SK-N-SH (cell line): Measurements from ENCODE around the gene AQP5. TPM values are rescaled to one million over a fixed set of nuclear protein-coding genes. Genes with fewer than 3 reads are reported as not detected.

Source experiments
- CTCF ChIA-PET: fragments of 300-600, 350-600 bp; formaldehyde crosslinking; extraction: SDS; loops from one replicate; lab custom pipeline; 2021; lab: Yijun Ruan, JAX
- POLR2A ChIA-PET: fragments of 350-600 bp; sonication (Branson Sonifier 250); formaldehyde crosslinking; extraction: SDS; loops from one replicate; lab custom pipeline; 2020; ENCODE audit warnings: antibody characterized with exemption, inconsistent platforms; lab: Yijun Ruan, JAX
- DNase-seq: peaks from one replicate; pipeline ENCODE4 v3.0.0; 2012
- H2AFZ ChIP-seq: fragments of 200-600 bp; sonication (generic); 2 replicates; pipeline ENCODE4 v1.8.1; 2016; ENCODE audit warnings: antibody characterized with exemption, mild to moderate bottlenecking, low read depth
- H3F3A ChIP-seq: fragments of 200-600 bp; sonication (generic); replicated peaks from 2 replicates; pipeline ENCODE3; 2016; ENCODE audit warnings: antibody characterized with exemption, mild to moderate bottlenecking; ENCODE audit not compliant: insufficient read depth
- H3K27ac ChIP-seq, 2 experiments: fragments of 200-500 bp in 1 of 2; fragments of 200-600 bp in 1 of 2; sonication (Bioruptor generic) in 1 of 2; sonication (generic), shearing (Covaris generic) in 1 of 2; 2 replicates each; pipeline versions ENCODE4 v1.5.1 to v1.6.1; 2014 to 2016; ENCODE audit warnings: low read depth in 2 of 2, inconsistent platforms in 1 of 2, low read length in 1 of 2, mild to moderate bottlenecking in 1 of 2, mixed read lengths in 1 of 2
- H3K27me3 ChIP-seq: fragments of 200-600 bp; sonication (generic), shearing (Covaris generic); 2 replicates; pipeline ENCODE4 v1.6.1; 2016; ENCODE audit warnings: mixed run types; ENCODE audit not compliant: insufficient read depth
- H3K36me3 ChIP-seq, 2 experiments: fragments of 200-500 bp in 1 of 2; fragments of 200-600 bp in 1 of 2; sonication (Bioruptor generic) in 1 of 2; sonication (generic) in 1 of 2; replicated peaks in 1 of 2; 2 replicates each; pipeline versions ENCODE3 to v1.5.1; 2014 to 2016; ENCODE audit warnings: low read length in 1 of 2, mild to moderate bottlenecking in 1 of 2; ENCODE audit not compliant: insufficient read depth in 2 of 2, control insufficient read depth in 1 of 2
- H3K4me1 ChIP-seq, 2 experiments: fragments of 200-500 bp in 1 of 2; fragments of 200-600 bp in 1 of 2; sonication (Bioruptor generic) in 1 of 2; sonication (generic), shearing (Covaris generic) in 1 of 2; 2 replicates each; pipeline versions ENCODE4 v1.5.1 to v1.6.1; 2014 to 2016; ENCODE audit warnings: low read depth in 1 of 2, low read length in 1 of 2, mixed run types in 1 of 2; ENCODE audit not compliant: insufficient read depth in 2 of 2, control insufficient read depth in 1 of 2
- H3K4me2 ChIP-seq: fragments of 200-600 bp; sonication (generic), shearing (Covaris generic); 2 replicates; pipeline ENCODE4 v1.6.1; 2017; ENCODE audit warnings: mixed run types
- H3K4me3 ChIP-seq, 2 experiments: fragments of 200-500 bp in 1 of 2; fragments of 200-600 bp in 1 of 2; sonication (Bioruptor generic) in 1 of 2; sonication (generic), shearing (Covaris generic) in 1 of 2; 2 replicates each; pipeline versions ENCODE4 v1.5.1 to v1.8.1; 2014 to 2016; ENCODE audit warnings: low read depth in 2 of 2, inconsistent platforms in 1 of 2, low read length in 1 of 2, mild to moderate bottlenecking in 1 of 2, mixed read lengths in 1 of 2, moderate library complexity in 1 of 2
- H3K79me2 ChIP-seq: fragments of 200-600 bp; sonication (generic); 2 replicates; pipeline ENCODE4 v1.8.1; 2017; ENCODE audit warnings: mild to moderate bottlenecking; ENCODE audit not compliant: insufficient read depth
- H3K9ac ChIP-seq: fragments of 200-600 bp; sonication (generic); 2 replicates; pipeline ENCODE4 v1.6.1; 2017; ENCODE audit warnings: mixed run types
- H3K9me2 ChIP-seq: fragments of 200-600 bp; sonication (generic); 2 replicates; pipeline ENCODE4 v1.6.1; 2017; ENCODE audit warnings: mixed run types
- H3K9me3 ChIP-seq: fragments of 200-600 bp; sonication (generic); 2 replicates; pipeline ENCODE4 v1.6.1; 2017; ENCODE audit warnings: mixed run types, mild to moderate bottlenecking, moderate library complexity
- H4K20me1 ChIP-seq: fragments of 200-600 bp; sonication (generic); 2 replicates; pipeline ENCODE4 v1.6.1; 2017; ENCODE audit warnings: mild to moderate bottlenecking, mixed run types; ENCODE audit not compliant: insufficient read depth
- CTCF ChIP-seq: fragments of 200-600 bp; sonication (generic); IDR thresholded peaks from 2 replicates; pipeline ENCODE4 v1.6.1; 2017; ENCODE audit warnings: antibody characterized with exemption, mild to moderate bottlenecking, moderate library complexity
- ELF1 ChIP-seq: IDR thresholded peaks from 2 replicates; pipeline ENCODE4 v1.4.0; 2012
- FOXM1 ChIP-seq: IDR thresholded peaks from 2 replicates; pipeline ENCODE4 v1.4.0; 2012; ENCODE audit warnings: low read depth, mild to moderate bottlenecking
- GABPA ChIP-seq: IDR thresholded peaks from 2 replicates; pipeline ENCODE4 v1.4.0; 2012; ENCODE audit warnings: low read depth, mild to moderate bottlenecking
- MAX ChIP-seq: IDR thresholded peaks from 2 replicates; pipeline ENCODE4 v1.4.0; 2012; ENCODE audit warnings: low read depth
- MEF2A ChIP-seq: IDR thresholded peaks from 2 replicates; pipeline ENCODE4 v1.4.0; 2012; ENCODE audit warnings: low read depth, borderline replicate concordance
- MXI1 ChIP-seq: IDR thresholded peaks from 2 replicates; pipeline ENCODE4 v1.6.1; 2012; ENCODE audit warnings: mild to moderate bottlenecking, low read depth, low read length, improper control_type of control experiment
- NFIC ChIP-seq: IDR thresholded peaks from 2 replicates; pipeline ENCODE4 v1.4.0; 2012; ENCODE audit warnings: borderline replicate concordance
- NRF1 ChIP-seq: IDR thresholded peaks from 2 replicates; pipeline ENCODE4 v1.6.1; 2012; ENCODE audit warnings: low read depth, mild to moderate bottlenecking, low read length
- PBX3 ChIP-seq: IDR thresholded peaks from 2 replicates; pipeline ENCODE4; 2012
- RAD21 ChIP-seq: IDR thresholded peaks from 2 replicates; pipeline ENCODE4 v1.6.1; 2012; ENCODE audit warnings: mild to moderate bottlenecking, low read length
- REST ChIP-seq: IDR thresholded peaks from 2 replicates; pipeline ENCODE4 v1.6.1; 2012; ENCODE audit warnings: mild to moderate bottlenecking, low read depth, low read length, moderate library complexity
- RXRA ChIP-seq: IDR thresholded peaks from 2 replicates; pipeline ENCODE4 v1.4.0; 2012; ENCODE audit warnings: low read depth, mild to moderate bottlenecking, borderline replicate concordance
- SIN3A ChIP-seq: IDR thresholded peaks from 2 replicates; pipeline ENCODE4 v1.6.1; 2012; ENCODE audit warnings: low read depth, mild to moderate bottlenecking, low read length, moderate library complexity, borderline replicate concordance
- SMC3 ChIP-seq: IDR thresholded peaks from 2 replicates; pipeline ENCODE4 v1.6.1; 2012; ENCODE audit warnings: low read depth, low read length, improper control_type of control experiment
- TAF1 ChIP-seq: IDR thresholded peaks from 2 replicates; pipeline ENCODE4 v1.6.1; 2012; ENCODE audit warnings: low read depth, mild to moderate bottlenecking, low read length, moderate library complexity, borderline replicate concordance
- USF1 ChIP-seq: IDR thresholded peaks from 2 replicates; pipeline ENCODE4 v1.4.0; 2012; ENCODE audit warnings: low read depth, borderline replicate concordance
- YY1 ChIP-seq: IDR thresholded peaks from 2 replicates; pipeline ENCODE4 v1.4.0; 2012; ENCODE audit warnings: low read depth, mild to moderate bottlenecking
- ZBTB33 ChIP-seq: IDR thresholded peaks from 2 replicates; pipeline ENCODE4 v1.4.0; 2012; ENCODE audit warnings: low read depth, borderline replicate concordance
- WGBS: methylation state at CpG from one replicate; pipeline ENCODE4 v1.1.6; 2017; ENCODE audit warnings: low lambda C conversion rate; 5-methylcytosine and 5-hydroxymethylcytosine counted together
- polyA plus RNA-seq, 3 experiments: library from polyadenylated mRNA; depleted of rRNA; stranded (reverse); fragments of >200 nt; gene quantifications; 2 replicates each; pipeline ENCODE4 v1.2.3, GENCODE V29; 2012

Gene AQP5
- polyA plus RNA-seq, 1 of the 3 experiments (the other 2 are of a cell fraction) = 0.10 TPM

GRCh38 chr12:49976557-49976956 lies 14.9 kb downstream of the AQP5 start:
- Histone ChIP-seq H2AFZ (no peak overlapping the region), H3K36me3 (no peaks in the 10 kb centered on the region), H3K9me3 (no peaks in the 10 kb centered on the region), H3K27me3 (no peaks in the 10 kb centered on the region), H3K79me2 (no peaks in the 10 kb centered on the region), H3F3A (no peaks in the 10 kb centered on the region), H3K9ac (no peak overlapping the region), H3K4me2 (no peak overlapping the region), H3K9me2 (no peaks in the 10 kb centered on the region), H3K27ac (no peak overlapping the region), H4K20me1 (no peaks in the 10 kb centered on the region), H3K4me1 (peaks cover 0 to 75% of the 10 kb centered on the region in 2 experiments; a peak in 2 of 4 replicates), H3K4me3 (no peak overlapping the region)
- no peak for DNase-seq
- 92% methylated on average over 1 of the region's 2 CpGs for WGBS
- CTCF ChIA-PET = interaction anchor here (2.9 to 20.3 kb wide), 5 partner anchors 9 to 109 kb away, joined by 21 to 1401 read pairs (median 176); partner anchors contain the start of gene ASIC1
- TF ChIP-seq MXI1 (no peak), NFIC (no peak), SMC3 (no peak), ELF1 (no peak), CTCF (no peak), USF1 (no peak), RXRA (no peak), TAF1 (no peak), MAX (no peak), YY1 (no peak), SIN3A (no peak), RAD21 (no peak)
- POLR2A ChIA-PET = no interaction called here

GRCh38 chr12:49978125-49978524 lies 16.5 kb downstream of the AQP5 start:
- 98% methylated on average over 4 of the region's 4 CpGs for WGBS
- H3K9me3 ChIP-seq = no peaks in the 10 kb centered on the region
- no peak overlapping the region for H3K4me2 ChIP-seq
- peak; percentile 5 for DNase-seq
- no peak overlapping the region for H2AFZ ChIP-seq
- peaks cover 0 to 79% of the 10 kb centered on the region in 2 experiments; a peak in 2 of 4 replicates for H3K4me1 ChIP-seq
- no peaks in the 10 kb centered on the region for H3K9me2 ChIP-seq
- H3K27ac ChIP-seq = peak overlapping the region; percentile 36 to 99; a peak in 3 of 4 replicates
- ChIA-PET CTCF (interaction anchor here (0.9 to 12.7 kb wide), 12 partner anchors 11 to 111 kb away, joined by 3 to 176 read pairs (median 7); no protein-coding TSS in a partner anchor), POLR2A (interaction anchor here (1.0 to 1.5 kb wide), 3 partner anchors 61 to 107 kb away, joined by 3 to 5 read pairs (median 4); no protein-coding TSS in a partner anchor)
- no peaks in the 10 kb centered on the region for H4K20me1 ChIP-seq
- H3K79me2 ChIP-seq = no peaks in the 10 kb centered on the region
- no peak overlapping the region for H3K4me3 ChIP-seq
- H3F3A ChIP-seq = peaks cover 4% of the 10 kb centered on the region
- no peaks in the 10 kb centered on the region for H3K27me3 ChIP-seq
- H3K9ac ChIP-seq = no peak overlapping the region
- no peaks in the 10 kb centered on the region for H3K36me3 ChIP-seq
- TF ChIP-seq GABPA (no peak), MEF2A (no peak), PBX3 (no peak), ZBTB33 (no peak), ELF1 (no peak), REST (no peak), YY1 (no peak), NRF1 (no peak), FOXM1 (no peak)
